ENCODE measurements around the gene FIBIN. TPM values are rescaled to one million over a fixed set of nuclear protein-coding genes. Genes with fewer than 3 reads are reported as not detected.

FIBIN gene
- total RNA-seq, 2 donors from 2014 or later, result not detected

Other genes with a start within 250 kb of the FIBIN start
- gene BBOX1, start 46.7 kb downstream of the FIBIN start, total RNA-seq, result not detected

Measured in natural killer cell treated with Interleukin-12 subunit alpha and Interleukin-12 subunit beta and Interleukin-15 and Interleukin-18, amount 100 ng/mL, for 72 hours (primary cell).